Fibroblast of skin of back (primary cell): ENCODE measurements around the gene TSC2.

Experiments
- DNase-seq: peaks from one replicate; pipeline ENCODE4 v3.0.0-alpha.2; 2013

Gene TSC2

DNA sequence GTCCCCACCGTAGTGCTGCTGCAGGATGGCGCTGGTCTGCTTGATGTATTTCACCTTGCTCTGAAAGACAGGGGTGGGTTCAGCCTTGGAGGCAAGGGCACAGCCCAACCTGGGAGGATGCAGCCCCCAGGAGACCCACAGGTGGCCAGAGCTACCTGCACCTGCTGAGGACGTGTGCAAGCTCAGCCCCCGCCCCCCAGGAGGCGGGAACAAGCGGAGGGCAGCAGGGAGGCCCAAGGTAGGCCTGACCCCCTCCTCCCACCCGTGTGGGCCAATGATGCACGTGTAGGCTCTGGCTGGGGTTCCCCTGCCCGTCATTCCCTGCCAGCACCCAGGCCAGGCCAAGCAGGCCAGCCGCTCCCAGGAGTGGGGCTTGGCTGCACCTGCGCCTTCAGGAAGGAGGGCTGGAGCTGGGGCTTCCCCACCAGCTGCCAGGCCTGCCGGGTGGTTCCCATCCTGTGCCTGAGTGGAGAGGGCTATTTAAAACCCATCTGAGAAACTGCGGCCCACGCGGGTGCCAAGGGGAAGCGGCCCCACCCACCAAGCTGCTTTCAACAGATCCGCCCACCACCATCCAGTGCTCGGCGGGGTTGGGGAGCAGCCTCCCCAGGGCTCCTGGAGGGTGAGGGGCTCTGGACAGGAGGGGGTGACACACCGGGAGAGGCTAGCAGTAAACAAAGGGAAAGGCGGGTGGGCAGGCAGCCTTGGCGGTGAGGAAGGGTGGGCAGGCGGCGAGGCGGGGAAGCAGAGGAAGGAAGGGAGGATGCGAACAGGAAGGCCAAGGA is 3.9 kb upstream of the TSC2 start:
- no peak for DNase-seq

DNA sequence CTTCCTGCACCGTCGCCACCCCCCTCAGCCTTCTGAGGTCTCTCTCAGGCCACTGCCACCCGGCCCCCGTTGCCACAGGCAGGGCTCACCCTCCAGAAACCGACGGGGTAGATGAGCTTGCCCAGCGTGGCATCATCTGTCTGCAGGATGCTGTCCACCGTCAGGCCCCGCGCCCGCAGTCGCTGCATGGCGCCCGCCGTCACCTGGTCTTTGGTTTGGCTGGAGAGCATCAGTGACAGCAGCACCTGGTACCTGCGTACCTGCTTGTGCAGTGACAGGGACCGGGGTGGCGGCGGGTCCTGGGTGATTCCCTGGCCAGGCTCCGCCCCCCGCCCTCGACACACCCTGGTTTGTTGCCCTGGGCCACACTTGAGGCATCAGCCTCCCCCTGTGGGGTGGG is 3.2 kb upstream of the TSC2 start:
- no peak for DNase-seq

DNA sequence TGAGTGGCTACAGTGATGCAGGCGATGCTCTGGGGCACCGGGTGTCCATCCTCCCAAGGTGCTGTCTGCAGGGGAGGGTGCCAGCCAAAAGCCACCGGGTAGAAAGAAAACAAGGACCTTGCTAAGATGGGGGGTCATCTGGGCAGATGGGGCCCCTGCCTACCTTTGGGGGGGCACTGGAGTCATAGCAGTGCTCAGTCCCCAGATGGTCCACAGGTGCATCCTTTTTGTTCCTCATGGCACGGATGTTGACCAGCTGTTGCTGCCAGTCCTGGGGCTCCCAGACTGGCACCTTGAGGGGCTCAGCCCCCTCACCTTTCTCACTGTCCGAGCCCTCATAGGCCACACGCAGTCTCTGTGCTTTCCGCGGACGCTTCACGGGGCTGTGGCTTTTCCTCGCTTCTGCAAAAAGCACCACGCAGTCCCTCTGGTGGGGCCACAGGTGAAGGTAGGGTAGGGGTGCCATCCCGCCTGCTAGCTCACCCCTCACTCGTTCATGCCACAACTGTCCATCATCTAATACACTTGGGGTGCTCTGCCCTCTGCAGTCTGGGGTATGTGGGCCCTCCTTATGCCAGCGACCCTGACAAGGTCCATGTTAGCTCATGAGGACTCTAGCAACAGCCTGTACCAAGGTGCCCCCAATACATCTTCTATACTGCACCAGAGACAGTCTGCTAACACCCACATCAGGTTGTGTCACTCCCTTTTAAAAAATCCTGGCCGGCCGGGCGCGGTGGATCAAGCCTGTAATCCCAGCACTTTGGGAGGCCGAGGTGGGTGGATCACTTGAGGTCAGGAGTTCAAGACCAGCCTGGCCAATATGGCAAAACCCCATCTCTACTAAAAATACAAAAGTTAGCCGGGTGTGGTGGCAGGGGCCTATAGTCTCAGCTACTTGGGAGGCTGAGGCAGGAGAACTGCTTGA is 1.6 kb upstream of the TSC2 start:
- no peak for DNase-seq

DNA sequence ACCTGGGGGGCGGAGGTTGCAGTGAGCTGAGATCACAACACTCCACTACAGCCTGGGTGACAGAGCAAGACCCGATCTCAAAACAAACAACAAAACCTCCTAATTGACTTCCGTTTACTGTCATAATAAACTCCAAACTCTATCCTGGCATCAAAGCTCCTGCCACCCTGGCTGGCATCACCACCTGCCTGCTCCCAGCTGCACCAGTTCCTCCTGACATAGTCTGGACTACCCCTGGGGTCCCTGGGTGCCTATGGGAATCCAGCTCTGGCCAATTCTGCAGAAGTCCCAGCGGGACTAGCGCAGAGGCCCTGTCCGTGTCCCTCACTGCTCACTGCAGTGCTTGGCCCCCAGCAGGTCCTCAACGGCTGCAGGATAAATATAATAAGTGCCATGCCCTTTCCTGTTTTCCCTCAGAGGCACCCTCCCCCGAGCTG is 874 bp upstream of the TSC2 start:
- no peak for DNase-seq

DNA sequence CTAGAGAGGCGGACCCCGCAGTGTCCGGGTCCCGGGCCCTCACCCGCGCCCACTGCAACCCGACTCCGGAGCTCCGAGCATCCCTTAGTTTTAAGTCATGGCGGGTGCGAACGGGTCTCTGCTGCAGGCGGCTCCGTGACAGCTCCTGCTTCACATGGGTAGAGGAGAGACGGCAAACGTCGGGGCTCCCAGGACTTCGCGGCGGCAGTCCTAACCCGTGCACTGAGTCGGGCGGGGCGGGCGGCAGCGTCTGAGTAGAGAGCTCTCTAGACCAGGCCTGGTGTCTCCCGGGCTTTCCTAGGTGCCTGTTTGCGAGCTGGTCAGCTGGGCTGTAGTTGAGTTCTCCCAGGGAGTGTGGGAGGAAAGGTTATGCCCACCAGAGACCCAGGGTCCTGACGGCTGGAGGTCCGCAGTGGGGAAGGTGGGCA is 345 bp downstream of the TSC2 start:
- DNase-seq: no peak

DNA sequence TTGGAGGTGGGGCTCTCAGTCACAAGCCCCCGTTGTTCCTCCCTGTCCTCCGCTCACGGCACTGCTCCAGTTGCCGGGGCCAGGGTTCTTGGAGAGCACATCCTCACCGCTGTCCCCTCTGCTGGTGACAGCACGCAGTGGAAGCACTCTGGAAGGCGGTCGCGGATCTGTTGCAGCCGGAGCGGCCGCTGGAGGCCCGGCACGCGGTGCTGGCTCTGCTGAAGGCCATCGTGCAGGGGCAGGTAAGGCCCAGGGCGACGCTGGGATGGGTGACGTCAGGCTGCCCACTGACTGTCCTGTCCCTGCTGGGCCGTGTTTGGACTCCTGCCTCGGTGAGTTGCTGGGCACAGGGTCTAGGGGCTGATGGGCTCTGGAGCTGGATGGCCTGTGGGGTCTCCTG is 5.4 kb downstream of the TSC2 start:
- no peak for DNase-seq

DNA sequence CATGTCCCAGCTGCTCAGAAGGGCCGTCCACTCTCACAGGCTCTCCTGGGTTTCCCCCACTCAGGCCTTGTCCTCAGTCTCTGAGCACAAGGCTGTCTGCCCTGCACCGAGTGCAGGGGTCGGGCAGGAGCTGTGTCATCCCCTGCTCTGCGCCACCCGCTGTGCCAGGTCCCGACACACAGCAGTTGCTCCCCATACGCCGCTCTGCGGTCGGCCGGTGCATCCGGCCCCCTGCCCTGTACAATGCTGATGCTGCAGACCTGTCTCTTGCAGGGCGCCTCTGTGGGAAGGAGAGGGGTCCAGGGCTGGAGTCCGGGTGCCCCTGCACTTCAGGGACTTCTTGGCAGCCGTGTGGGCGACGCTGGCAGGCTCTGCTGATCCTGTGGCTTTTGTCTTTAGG is 6.1 kb downstream of the TSC2 start:
- DNase-seq: no peak

DNA sequence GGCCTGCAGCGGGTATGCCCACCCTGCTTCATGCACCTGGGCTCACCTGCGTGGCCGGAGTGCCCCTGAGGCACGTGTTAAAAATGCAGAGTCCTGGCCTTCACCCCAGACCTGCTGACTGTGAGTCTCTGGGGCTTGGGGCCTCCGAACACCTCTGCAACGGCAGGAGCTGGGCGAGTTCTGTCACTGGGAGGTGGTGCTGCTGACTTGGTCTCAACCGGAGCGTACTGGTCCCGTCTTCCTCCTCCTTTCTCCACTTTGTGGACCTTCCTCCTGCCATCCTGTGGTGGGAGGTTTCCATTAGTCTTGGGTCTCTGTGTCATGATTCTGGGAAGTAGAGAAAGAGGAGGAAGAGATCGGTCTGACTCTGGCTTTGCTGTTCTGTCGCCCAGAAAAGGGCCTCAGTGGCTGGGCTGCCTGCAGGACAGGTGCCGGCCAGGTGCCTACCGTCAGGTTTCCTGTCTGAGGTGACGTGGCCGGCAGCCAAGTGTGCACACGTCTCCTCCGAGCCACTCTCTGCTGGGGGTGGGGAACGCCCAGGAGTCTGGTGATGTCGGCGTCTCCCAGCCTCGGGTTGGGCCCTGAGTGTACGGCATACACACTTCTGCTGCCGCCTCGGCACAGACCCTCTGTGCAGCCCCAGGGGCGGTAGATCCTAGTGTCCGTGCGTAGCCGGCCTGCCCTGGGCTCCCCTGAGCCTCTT is 6.9 kb downstream of the TSC2 start:
- no peak for DNase-seq

DNA sequence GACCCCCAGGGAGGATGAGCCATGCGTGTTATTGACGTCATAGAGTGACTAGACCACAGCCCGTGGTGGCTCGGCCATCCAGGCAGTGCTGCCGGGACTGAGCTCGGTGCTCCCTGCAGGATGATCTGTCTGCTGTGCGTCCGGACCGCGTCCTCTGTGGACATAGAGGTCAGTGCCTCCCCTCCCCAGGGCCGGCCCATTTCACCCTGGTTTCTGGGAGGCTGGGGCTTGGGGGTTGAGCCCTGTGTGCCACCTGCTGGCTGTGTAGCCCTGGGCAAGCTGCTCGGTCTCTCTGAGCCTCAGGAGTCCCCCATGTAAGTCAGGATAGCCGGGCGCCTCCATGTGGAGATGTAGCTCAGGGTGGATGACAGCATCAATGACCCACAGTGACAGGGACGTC is 8.3 kb downstream of the TSC2 start:
- peak; percentile 20 for DNase-seq

DNA sequence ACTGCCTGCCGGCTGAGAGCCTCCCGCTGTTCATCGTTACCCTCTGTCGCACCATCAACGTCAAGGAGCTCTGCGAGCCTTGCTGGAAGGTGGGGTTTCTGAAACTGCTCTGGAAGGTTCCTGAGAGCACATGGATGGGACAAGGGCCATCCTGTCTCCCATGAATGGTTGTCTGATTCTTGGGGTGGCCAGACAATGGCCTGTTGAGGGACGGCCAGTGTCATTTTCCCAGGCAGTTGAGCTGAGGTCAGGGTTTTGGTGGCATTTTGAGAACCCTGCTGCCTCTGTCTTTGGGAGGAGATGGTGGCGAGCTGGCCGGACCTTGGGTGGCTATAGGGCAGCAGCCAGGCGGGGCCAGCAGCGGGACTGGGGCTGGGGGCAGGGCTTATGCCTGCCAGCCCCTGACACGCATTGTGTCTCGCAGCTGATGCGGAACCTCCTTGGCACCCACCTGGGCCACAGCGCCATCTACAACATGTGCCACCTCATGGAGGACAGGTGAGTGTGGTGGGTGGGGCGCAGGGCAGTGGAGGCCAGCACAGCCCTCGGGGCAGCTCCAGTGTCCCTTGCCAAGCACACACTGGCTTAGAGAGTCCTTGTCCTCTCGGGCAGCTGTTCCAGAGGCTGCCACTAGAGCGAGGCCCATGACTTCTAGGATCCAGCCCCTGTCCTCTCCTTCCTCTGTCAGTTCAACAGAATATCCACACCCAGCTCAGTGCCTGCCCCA is 9.1 kb downstream of the TSC2 start:
- no peak for DNase-seq

DNA sequence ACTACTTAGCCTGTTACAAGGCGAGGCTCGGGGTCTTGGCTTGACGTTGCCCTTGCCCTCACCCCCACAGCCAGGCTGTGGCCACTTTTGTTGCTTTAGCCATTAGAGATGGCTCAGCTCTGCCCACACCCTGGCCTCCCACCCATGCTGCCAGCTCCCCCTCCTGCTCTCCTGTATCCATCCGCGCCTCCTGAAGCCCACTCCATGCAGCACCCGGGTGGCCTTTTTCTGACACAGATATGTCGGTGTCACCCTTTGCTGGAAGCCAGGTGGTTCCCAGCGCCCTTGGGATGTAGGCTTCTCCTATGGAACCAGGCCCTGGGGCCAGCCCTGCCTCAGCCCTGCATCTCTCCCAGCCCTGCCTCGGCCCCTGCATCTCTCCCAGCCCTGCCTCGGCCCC is 9.7 kb downstream of the TSC2 start:
- DNase-seq: no peak

DNA sequence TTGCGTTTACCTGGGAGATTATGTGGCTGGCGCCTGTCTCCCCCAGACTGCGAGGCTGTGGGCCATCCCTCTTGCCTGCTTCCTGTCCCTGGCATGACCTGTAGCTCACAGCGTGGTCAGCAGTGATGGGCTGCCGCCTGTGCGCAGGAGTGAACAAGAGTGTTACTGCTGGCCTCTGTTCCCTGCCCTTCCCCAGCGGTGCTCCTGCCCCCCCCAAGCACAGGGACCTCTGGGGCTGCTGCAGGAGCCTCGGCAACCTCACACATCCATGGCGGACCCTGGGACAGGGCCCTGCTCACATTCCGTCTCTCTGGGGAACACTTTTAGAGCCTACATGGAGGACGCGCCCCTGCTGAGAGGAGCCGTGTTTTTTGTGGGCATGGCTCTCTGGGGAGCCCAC is 10.6 kb downstream of the TSC2 start:
- no peak for DNase-seq

DNA sequence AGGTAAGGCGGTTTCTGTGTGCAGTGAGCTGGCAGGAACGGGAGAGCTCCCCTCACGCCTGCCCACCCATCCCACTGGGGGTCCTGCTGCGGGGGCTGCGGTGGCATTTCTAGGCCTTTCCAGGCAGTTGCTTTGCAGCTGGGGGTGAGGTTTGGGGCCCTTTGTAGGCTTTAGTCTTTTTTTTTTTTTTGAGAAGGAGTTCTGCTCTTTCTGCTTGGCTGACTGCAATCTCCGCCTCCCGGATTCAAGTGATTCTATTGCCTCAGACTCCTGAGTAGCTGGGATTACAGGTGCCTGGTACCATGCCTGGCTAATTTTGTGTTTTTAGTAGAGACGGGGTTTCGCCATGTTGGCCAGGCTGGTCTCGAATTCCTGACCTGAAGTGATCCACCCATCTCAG is 11.1 kb downstream of the TSC2 start:
- DNase-seq: no peak

DNA sequence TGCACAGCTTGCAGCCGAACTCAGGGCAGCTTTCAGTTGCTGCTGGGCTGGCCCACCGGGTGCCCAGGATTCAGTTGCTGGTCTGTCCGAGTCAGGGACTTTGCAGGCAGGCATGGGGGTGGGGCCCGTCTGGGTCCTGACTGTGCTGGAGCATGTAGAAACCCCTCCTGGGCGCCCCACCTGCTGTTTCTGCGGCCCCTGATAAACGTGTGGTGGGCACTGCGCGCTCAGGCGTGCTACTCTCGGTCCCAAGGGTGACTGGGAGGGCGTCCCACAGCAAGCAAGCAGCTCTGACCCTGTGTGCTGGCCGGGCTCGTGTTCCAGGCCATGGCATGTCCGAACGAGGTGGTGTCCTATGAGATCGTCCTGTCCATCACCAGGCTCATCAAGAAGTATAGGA is 12.6 kb downstream of the TSC2 start:
- no peak for DNase-seq

DNA sequence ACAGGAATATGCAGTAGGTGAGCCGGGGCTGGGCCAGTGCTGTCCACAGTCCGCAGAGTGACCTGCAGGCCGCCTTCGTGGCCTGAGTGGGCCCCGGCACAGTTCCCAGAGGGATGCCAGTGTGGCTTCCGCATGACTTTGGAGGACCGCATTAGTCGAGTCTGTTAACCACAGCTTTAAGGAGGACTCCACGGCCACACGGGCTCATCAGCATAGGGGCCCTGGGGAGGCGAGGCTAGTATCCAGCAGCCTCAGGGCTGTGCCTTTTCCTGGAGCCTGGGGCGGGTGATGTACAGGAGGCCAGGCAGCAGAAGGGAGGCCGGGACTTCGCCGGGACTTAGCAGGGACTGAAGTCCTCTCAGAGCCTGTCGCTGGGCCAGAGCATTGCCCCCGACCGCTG is 13.2 kb downstream of the TSC2 start:
- DNase-seq: no peak

DNA sequence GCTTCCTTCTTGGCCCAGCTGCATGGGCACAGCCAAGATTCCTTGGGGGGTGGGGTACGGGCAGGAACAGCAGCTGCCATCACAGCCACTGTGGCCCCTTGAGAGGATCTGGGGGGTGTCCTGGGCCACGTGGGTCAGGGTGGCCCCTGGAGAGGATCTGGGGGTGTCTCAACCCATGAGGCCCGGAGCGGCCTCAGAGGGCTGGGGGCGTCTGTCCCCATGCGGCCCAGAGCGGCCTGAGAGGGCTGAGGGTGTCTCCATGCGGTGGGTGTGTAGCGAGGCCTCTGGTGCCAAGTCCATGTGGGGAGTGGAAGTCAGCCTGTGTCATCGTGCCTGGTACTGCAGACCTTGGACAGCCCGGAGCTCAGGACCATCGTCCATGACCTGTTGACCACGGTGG is 13.7 kb downstream of the TSC2 start:
- DNase-seq: no peak

DNA sequence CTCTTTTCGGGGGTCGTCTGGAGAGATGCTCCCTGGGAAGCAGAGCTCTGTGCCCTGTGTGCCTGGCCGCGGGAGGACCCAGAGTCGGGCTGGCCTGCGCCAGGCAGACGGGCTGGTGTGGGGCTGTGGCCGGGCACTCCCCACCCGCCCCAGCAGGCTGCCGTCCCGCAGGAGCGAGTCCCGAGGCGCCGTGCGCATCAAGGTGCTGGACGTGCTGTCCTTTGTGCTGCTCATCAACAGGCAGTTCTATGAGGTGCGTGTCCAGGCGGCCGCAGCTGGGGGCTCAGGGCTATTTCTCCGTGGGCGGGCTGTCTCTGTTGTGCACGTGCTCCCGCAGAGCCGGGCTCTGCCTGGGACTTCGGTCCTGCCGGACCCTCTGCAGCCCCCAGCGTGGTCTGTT is 15.0 kb downstream of the TSC2 start:
- no peak for DNase-seq

DNA sequence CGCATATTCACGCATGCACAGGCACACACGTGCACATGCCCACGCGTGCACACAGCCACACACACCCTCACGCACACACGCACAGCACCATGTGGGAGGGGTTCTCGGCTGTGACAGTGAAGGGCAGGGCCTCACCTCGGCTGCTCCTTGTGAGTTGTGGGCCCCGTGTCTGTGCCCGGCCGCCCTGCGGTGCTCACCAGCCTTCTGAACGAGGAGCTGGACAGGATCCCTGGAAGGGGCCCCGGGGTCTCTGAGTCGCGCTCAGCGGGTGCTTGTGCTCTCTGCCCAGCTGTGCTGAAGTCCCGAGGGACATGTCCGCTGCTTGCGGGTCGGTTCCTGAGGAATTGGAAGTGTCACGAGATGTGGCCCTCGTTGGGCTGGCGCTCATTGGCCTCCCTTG is 16.1 kb downstream of the TSC2 start:
- no peak for DNase-seq

DNA sequence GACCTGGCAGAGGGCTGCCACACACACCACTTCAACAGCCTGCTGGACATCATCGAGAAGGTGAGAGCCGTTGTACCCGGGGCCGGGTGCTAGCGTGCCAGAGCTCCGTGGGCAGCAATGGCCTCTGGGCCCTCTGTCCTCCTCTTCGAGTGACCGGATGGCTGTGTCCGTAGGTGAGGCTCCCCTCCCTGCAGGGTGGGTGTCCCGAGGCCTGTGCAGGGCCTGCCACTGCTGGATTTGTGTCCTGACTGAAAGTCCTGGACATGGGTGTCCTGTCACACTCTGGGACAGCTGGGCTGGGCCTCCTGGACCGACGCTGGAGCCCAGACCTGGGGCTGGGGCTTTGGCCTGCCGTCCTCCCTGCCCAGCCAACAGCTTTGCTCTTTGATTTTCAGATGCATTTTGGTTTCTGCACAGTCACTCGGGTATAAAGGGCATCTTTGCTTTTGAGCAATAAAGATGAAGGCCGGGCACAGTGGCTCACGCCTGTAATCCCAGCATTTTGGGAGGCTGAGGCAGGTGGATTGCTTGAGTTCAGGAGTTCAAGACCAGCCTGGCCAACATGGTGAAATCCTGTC is 16.7 kb downstream of the TSC2 start:
- no peak for DNase-seq

DNA sequence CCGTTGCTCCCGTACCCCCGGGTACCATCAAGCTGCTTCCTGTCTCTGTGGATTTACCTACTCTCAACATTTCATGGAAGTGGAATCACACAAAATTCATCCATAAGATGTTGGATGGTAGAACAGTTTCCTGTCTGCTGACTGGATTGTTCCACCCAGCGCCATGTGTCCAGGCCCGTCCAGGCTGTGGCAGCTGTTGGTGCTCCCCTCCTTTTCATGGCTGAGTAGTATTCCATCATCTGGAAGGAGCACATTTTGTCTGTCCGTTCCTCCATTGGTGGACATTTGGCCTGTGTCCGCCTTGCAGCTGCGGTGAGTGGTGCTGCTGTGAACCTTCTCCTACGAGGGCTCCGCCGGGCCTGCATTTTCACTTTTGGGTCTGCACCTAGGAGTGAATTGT is 18.4 kb downstream of the TSC2 start:
- no peak for DNase-seq

DNA sequence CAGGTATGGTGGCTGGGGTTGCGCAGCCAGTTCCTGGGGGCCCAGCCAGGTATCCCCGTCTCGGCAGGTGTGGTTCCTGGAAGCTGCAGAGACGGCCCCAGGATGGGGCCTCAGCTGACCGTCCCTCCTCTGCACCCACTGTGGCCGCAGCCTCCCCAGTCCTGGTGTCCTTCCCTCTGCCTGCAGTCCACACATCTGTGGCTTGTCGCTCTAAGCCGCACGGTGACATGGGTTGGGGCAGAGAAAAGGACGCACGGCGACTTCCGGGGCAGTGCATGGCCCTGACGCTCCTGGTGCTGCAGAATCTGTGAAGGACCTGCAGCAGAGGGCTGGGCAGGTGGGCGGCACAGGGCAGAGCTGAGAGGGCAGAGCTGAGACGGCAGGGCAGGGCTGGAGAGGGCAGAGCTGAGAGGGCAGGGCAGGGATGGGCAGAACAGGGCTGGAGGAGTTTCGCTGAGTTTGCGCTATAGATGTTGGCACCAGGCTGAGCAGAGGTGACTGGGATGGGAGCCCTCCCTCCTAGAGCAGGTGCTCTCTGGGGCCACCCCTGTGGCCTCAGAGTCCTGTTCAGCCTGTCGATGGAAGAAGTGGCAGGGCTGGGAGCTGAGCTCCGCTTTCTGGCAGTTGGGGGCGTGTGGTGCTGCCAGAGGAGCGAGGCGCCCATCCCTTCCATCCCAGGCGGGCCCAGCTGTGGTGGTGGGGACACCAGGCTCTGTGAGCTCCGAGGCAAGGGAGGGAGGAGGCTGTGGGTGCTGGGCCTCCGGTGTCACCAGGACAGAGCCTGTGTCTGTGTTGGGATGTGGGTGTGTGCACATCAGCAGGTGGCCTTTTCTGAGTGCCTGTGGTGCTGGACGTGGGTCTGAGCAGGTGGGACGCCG is 23.0 kb downstream of the TSC2 start:
- DNase-seq: no peak
